ENCODE measurements around the gene CLASRP. TPM values are rescaled to one million over a fixed set of nuclear protein-coding genes. Genes with fewer than 3 reads are reported as not detected.

CLASRP gene
- 10 to 100 TPM; 53.5 to 82.6 TPM for total RNA-seq

- Histone ChIP-seq H3K4me1 (peaks cover 13% of the 10 kb centered on the region), H3K9me3 (no peaks in the 10 kb centered on the region), H3K36me3 (peaks cover 5% of the 10 kb centered on the region), H3K4me3 (peak within 1 kb of the TSS; percentile 94), H3K27ac (peak within 1 kb of the TSS; percentile 98), H3K9ac (ENCODE audit: low read depth in 2 of 2, low read length in 2 of 2) (peak within 1 kb of the TSS; percentile 90 to 96), H3K27me3 (no peaks in the 10 kb centered on the region)
- intact Hi-C loops (cut with DNase I), result no loop called here
- no peak for TF ChIP-seq CTCF (IDR thresholded peaks at IDR 0.05)
- DNase-seq, result peak; percentile 93
Measured at GRCh38 chr19:45038931-45039893, at the start of gene CLASRP. Gene CLASRP, plus strand, starts transcription at chr19:45039045. Its CDS starts 1,168 bp downstream, at chr19:45040213.

- Histone ChIP-seq H3K27ac (no peak overlapping the region), H3K27me3 (no peaks in the 10 kb centered on the region), H3K9ac (ENCODE audit: low read depth in 2 of 2, low read length in 2 of 2) (no peak overlapping the region), H3K4me3 (no peak overlapping the region), H3K9me3 (no peaks in the 10 kb centered on the region), H3K36me3 (no peaks in the 10 kb centered on the region), H3K4me1 (no peaks in the 10 kb centered on the region)
- no peak for DNase-seq
- no peak for TF ChIP-seq CTCF (IDR thresholded peaks at IDR 0.05)
- intact Hi-C loops (cut with DNase I), result no loop called here
Measured at GRCh38 chr19:44990459-44990858, 48.4 kb upstream of the CLASRP start.

- H3K4me1 ChIP-seq, result no peaks in the 10 kb centered on the region
- intact Hi-C loops (cut with DNase I), result no loop called here
- H3K4me3 ChIP-seq, result no peak overlapping the region
- H3K9me3 ChIP-seq, result no peaks in the 10 kb centered on the region
- H3K27me3 ChIP-seq, result no peaks in the 10 kb centered on the region
- no peak for TF ChIP-seq CTCF (IDR thresholded peaks at IDR 0.05)
- no peak overlapping the region for H3K9ac ChIP-seq (ENCODE audit: low read depth in 2 of 2, low read length in 2 of 2)
- no peak overlapping the region for H3K27ac ChIP-seq
- no peak for DNase-seq
- H3K36me3 ChIP-seq, result no peaks in the 10 kb centered on the region
Measured at GRCh38 chr19:44990966-44991365, 47.9 kb upstream of the CLASRP start.

GRCh38 chr19:44992336-44993163 is 46.3 kb upstream of the CLASRP start:
- H3K36me3 ChIP-seq, result no peaks in the 10 kb centered on the region
- no peaks in the 10 kb centered on the region for H3K9me3 ChIP-seq
- H3K27me3 ChIP-seq, result no peaks in the 10 kb centered on the region
- no peak overlapping the region for H3K27ac ChIP-seq
- H3K9ac ChIP-seq (ENCODE audit: low read depth in 2 of 2, low read length in 2 of 2), result no peak overlapping the region
- H3K4me3 ChIP-seq, result no peak overlapping the region
- H3K4me1 ChIP-seq, result no peaks in the 10 kb centered on the region
- no peak for TF ChIP-seq CTCF (IDR thresholded peaks at IDR 0.05)
- DNase-seq, result no peak
- intact Hi-C loops (cut with DNase I), result no loop called here

GRCh38 chr19:44993526-44993925 is 45.3 kb upstream of the CLASRP start:
- no peaks in the 10 kb centered on the region for H3K27me3 ChIP-seq
- intact Hi-C loops (cut with DNase I), result no loop called here
- H3K27ac ChIP-seq, result no peak overlapping the region
- H3K4me3 ChIP-seq, result no peak overlapping the region
- H3K9me3 ChIP-seq, result no peaks in the 10 kb centered on the region
- no peaks in the 10 kb centered on the region for H3K36me3 ChIP-seq
- no peak for TF ChIP-seq CTCF (IDR thresholded peaks at IDR 0.05)
- no peaks in the 10 kb centered on the region for H3K4me1 ChIP-seq
- DNase-seq, result no peak
- no peak overlapping the region for H3K9ac ChIP-seq (ENCODE audit: low read depth in 2 of 2, low read length in 2 of 2)
